ENCODE data around the gene FASTKD3. TPM values are rescaled to one million over a fixed set of nuclear protein-coding genes. Genes with fewer than 3 reads are reported as not detected.

FASTKD3 gene
- total RNA-seq, 1 experiment from 2014 or later = 12.0 TPM

- Histone ChIP-seq H4K20me1 (ENCODE audit: insufficient read depth) (no peaks in the 10 kb centered on the region), H3K4me3 (replicated peaks in 1 of 2; ENCODE audit: low read depth in 1 of 2, low read length in 2 of 2) (no peak overlapping the region), H3K27me3 (ENCODE audit: insufficient read depth, low read length) (peaks cover 4% of the 10 kb centered on the region; the same call in 1 of the 2 replicates), H3K4me1 (ENCODE audit: control insufficient read depth in 1 of 2, insufficient read depth in 2 of 2, low read length in 2 of 2) (no peaks in the 10 kb centered on the region), H3K9me3 (ENCODE audit: control insufficient read depth in 1 of 2, insufficient read depth in 1 of 2, low read depth in 1 of 2, low read length in 2 of 2) (no peaks in the 10 kb centered on the region), H3K4me2 (ENCODE audit: low read length) (no peak overlapping the region), H2AFZ (ENCODE audit: low read depth, low read length, poor library complexity, severe bottlenecking) (no peak overlapping the region), H3K9ac (ENCODE audit: low read length) (no peak overlapping the region), H3K79me2 (ENCODE audit: insufficient read depth, low read length) (no peaks in the 10 kb centered on the region), H3K36me3 (ENCODE audit: control insufficient read depth in 1 of 2, insufficient read depth in 2 of 2, low read length in 2 of 2) (no peaks in the 10 kb centered on the region), H3K9me2 (ENCODE audit: insufficient read depth) (no peaks in the 10 kb centered on the region), H3K27ac (ENCODE audit: low read depth, low read length) (no peak overlapping the region)
- ChIA-PET POLR2A (no interaction called here), CTCF (interaction anchor here (0.9 kb wide), 1 partner anchor 9 kb away, joined by 3 read pairs; no protein-coding TSS in a partner anchor), RAD21 (ENCODE audit: low non-redundant PET in 1 of 2, low total read pairs in 2 of 2, uncharacterized antibody in 2 of 2, unreplicated experiment in 2 of 2) (no interaction called here)
- ATAC-seq (no peak), DNase-seq (ENCODE audit: low read depth, low spot score) (no peak)
- TF ChIP-seq RAD21 (IDR thresholded peaks at IDR 0.05; ENCODE audit: low read depth) (no peak), POLR2A (IDR thresholded peaks at IDR 0.05; ENCODE audit: borderline replicate concordance, extremely low read depth, insufficient read depth, insufficient read length) (no peak), SIN3A (IDR thresholded peaks at IDR 0.05; ENCODE audit: low read depth) (no peak), SP1 (IDR thresholded peaks at IDR 0.05; ENCODE audit: low read depth) (no peak), JUND (IDR thresholded peaks at IDR 0.05) (no peak), YY1 (IDR thresholded peaks at IDR 0.05; ENCODE audit: extremely low read depth, insufficient replicate concordance, low read depth, low read length) (no peak), TCF7L2 (IDR thresholded peaks at IDR 0.05; ENCODE audit: borderline replicate concordance, extremely low read depth, insufficient read depth, insufficient read length) (no peak)
- TF ChIP-seq, protein P1, sequence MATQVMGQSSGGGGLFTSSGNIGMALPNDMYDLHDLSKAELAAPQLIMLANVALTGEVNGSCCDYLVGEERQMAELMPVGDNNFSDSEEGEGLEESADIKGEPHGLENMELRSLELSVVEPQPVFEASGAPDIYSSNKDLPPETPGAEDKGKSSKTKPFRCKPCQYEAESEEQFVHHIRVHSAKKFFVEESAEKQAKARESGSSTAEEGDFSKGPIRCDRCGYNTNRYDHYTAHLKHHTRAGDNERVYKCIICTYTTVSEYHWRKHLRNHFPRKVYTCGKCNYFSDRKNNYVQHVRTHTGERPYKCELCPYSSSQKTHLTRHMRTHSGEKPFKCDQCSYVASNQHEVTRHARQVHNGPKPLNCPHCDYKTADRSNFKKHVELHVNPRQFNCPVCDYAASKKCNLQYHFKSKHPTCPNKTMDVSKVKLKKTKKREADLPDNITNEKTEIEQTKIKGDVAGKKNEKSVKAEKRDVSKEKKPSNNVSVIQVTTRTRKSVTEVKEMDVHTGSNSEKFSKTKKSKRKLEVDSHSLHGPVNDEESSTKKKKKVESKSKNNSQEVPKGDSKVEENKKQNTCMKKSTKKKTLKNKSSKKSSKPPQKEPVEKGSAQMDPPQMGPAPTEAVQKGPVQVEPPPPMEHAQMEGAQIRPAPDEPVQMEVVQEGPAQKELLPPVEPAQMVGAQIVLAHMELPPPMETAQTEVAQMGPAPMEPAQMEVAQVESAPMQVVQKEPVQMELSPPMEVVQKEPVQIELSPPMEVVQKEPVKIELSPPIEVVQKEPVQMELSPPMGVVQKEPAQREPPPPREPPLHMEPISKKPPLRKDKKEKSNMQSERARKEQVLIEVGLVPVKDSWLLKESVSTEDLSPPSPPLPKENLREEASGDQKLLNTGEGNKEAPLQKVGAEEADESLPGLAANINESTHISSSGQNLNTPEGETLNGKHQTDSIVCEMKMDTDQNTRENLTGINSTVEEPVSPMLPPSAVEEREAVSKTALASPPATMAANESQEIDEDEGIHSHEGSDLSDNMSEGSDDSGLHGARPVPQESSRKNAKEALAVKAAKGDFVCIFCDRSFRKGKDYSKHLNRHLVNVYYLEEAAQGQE (IDR thresholded peaks at IDR 0.05; ENCODE audit: low read depth) = no peak
- intact Hi-C loops (cut with micrococcal nuclease) = no loop called here
- BruUV-seq (replicated peaks) = no TSS peak
Observed at GRCh38 chr5:7837403-7837802, 31.4 kb downstream of the FASTKD3 start.
